Fibroblast of the aortic adventitia (primary cell): ENCODE measurements around the gene MAPKAP1. TPM values are rescaled to one million over a fixed set of nuclear protein-coding genes. Genes with fewer than 3 reads are reported as not detected.

Source experiments
- DNase-seq: peaks from one replicate; pipeline ENCODE4 v3.0.0-alpha.2; 2010; ENCODE audit warnings: low read depth
- H3K4me3 ChIP-seq: 2 replicates; pipeline ENCODE4 v1.5.1; 2011; ENCODE audit warnings: low read depth, mild to moderate bottlenecking, control low read depth, low read length, moderate library complexity
- total RNA-seq: library from RNA; depleted of rRNA; stranded (reverse); fragments of >200 nt; gene quantifications from 2 replicates; pipeline ENCODE4 v1.2.3, GENCODE V29; 2012; ENCODE audit warnings: low replicate concordance
- TF ChIP-seq, protein P1 (sequence below): IDR thresholded peaks from 2 replicates; pipeline ENCODE4 v1.5.1; 2011; ENCODE audit warnings: mild to moderate bottlenecking, low read length, control low read depth, inconsistent platforms; ENCODE audit not compliant: insufficient read depth

Gene MAPKAP1
- total RNA-seq, 1 donor = 90.6 TPM

DNA sequence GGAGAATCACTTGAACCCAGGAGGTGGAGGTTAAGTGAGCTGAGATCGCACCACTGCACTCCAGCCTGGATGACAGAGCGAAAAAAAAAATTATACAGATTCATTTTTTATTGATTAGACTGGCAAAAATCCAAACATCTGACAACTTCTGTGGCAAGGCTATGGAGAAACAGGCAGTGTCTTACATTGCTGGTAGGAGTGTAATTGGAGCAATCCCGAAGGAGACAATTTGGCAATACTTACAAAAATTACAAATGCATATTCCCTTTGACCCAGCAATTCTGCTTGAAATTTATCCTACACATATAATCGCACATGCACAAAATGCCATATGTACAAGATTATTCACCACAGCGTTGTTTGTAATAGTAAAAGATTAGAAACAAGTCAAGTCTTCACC is 86.8 kb downstream of the MAPKAP1 start:
- no peak for DNase-seq
- TF ChIP-seq, protein P1, sequence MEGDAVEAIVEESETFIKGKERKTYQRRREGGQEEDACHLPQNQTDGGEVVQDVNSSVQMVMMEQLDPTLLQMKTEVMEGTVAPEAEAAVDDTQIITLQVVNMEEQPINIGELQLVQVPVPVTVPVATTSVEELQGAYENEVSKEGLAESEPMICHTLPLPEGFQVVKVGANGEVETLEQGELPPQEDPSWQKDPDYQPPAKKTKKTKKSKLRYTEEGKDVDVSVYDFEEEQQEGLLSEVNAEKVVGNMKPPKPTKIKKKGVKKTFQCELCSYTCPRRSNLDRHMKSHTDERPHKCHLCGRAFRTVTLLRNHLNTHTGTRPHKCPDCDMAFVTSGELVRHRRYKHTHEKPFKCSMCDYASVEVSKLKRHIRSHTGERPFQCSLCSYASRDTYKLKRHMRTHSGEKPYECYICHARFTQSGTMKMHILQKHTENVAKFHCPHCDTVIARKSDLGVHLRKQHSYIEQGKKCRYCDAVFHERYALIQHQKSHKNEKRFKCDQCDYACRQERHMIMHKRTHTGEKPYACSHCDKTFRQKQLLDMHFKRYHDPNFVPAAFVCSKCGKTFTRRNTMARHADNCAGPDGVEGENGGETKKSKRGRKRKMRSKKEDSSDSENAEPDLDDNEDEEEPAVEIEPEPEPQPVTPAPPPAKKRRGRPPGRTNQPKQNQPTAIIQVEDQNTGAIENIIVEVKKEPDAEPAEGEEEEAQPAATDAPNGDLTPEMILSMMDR = no peak
- H3K4me3 ChIP-seq = no peak overlapping the region

DNA sequence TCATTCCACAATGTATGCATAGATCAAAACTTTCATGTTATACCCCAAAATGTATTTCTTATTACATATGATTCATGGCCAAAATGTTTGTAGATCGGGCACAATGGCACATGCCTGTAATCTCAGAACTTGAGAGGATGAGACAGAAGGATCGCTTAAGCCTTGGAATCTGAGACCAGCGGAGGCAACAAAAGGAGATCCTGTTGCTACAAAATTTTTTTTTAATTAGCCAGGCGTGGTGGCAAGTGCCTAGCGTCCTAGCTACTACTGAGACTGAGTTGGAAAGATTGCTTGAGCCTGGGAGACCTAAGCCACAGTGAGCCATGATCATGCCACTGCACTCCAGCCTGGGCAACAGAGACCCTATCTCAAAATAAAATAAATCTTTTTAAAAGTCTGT is 89.9 kb downstream of the MAPKAP1 start:
- no peak overlapping the region for H3K4me3 ChIP-seq
- no peak for DNase-seq

DNA sequence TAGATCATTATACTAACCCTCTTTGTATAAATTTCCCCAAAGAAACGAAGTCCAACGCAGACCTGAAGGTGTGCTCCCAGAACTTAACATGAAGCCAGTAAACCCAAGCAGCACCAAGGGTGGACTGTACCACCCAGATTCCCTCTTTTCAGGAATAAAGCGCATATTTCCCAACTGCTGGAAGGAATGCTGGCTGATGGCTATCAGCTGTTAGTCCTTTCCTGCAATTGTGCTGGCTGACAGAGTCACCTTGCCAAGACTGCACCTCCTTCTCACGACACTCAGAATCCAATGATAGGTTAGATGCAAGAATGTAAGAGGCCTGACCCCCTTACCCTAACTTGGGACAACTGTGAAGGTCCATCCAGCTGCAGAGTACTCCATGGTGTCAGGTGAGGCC is 93.9 kb downstream of the MAPKAP1 start:
- TF ChIP-seq, protein P1 = no peak
- H3K4me3 ChIP-seq = no peak overlapping the region
- no peak for DNase-seq

More for the DNA sequence above, 89.9 kb downstream of the MAPKAP1 start:
- TF ChIP-seq, protein P1 = no peak

DNA sequence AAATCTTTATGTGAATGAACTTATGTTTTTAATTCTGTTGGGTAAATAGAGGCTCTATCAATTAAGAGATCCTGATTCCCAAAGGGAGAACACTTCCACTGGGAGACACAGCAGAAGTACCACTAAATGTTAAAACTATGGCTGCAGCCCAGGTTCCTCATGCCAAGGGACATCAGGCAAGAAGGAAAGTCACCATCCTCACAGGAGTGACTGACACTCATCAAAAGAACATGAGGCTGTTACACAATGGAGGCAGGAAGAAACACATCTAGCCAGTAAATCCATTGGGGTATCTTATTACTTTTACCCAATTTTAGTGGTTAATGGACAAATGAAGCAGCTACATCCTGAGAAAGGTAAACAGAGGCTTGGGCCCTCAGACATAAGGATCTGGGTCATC is 94.4 kb downstream of the MAPKAP1 start:
- DNase-seq = no peak
- TF ChIP-seq, protein P1 = no peak
- H3K4me3 ChIP-seq = no peak overlapping the region

DNA sequence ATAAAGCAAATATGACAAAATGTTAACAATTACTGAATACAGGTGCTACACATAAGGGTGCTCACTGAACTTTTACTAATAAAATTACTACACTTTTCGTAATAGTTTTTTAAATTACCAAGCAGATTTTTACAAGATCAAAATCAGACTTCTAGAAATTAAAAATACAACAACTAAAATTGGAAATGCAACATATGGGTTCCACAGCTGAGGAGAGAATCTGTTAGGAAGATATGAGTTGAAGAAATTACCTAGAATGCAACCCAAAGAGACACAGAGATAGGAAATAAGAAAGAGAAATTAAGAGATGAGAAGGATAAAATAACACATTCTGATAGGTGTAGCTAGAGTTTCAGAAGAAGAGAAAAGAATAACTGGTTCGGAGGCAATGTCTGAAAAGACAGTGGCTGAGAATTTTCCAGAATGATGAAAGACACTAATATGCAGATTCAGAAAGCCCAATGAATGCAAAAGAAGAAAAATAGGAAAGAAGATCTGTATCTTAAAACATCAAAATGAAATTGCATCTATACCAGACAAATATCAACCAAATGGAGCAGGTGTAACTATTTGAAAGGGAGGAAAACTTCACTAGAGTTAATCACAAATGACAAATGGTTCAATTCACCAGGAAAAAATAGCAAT is 95.8 kb downstream of the MAPKAP1 start:
- DNase-seq = no peak
- TF ChIP-seq, protein P1 = no peak
- H3K4me3 ChIP-seq = no peak overlapping the region

DNA sequence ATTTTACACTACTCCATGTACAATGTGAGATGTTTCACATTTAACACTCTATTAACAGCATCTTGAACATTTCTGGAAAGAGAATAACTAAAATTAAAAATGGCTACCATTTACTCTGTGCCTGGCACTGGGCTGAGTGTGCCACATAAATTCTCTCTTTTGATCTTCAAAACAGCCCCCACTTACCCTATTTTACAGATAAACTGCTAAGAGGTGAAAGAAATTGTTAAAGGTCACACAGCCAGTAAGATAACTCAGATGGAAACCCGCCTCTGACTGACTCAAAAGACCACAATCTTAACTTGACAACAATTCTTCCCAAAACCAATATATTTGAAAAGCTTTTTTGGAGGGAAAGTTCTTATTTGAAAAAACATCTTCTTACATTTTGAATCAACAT is 97.3 kb downstream of the MAPKAP1 start:
- no peak overlapping the region for H3K4me3 ChIP-seq
- TF ChIP-seq, protein P1 = no peak
- no peak for DNase-seq

DNA sequence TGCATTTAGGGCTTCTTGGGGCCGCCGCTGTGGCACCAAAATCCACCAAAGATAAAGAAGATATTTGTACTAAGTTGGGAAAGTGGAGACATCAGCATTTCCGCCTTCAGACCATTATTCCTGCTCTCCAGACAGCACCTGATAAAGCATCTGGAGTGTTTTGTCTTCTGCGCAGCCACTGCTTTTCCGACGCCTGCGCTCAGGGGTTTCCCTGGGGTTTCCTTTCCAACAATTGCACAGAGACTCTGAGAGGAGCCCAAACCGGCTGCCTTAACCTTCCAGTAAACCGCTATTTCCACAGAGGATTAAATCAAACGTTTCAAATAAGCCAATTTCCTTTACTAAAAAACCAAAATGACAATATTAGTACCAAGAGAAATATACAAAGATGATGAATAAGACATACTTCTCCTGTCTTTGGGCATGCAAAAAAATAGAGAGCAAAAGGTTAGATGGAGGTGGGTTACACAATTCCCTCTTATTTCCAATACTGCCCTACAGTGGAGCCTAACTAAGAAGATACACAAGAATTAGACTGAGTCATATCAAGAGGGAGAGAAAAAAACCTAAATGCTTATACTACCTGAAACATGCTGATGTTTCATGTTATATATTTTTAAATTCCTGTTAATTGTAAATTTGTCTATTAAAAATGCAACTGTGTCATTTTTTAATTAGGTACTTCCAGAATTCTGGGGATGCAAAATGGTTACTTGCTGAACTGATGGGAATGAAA is 98.4 kb downstream of the MAPKAP1 start:
- H3K4me3 ChIP-seq = no peak overlapping the region
- TF ChIP-seq, protein P1 = no peak
- no peak for DNase-seq
